ES-I3 (cell line): ENCODE measurements around the gene E4F1.
A peak's percentile ranks its signal among the peaks of the same experiment; 100 is the strongest.
"Not testable (repeated sequence)": the region's sequence is repeated elsewhere in the genome, so short reads cannot be mapped to it uniquely, and the experiment has no call there.

ENCODE experiments used
- H3K36me3 ChIP-seq: 2 replicates; pipeline ENCODE4 v1.6.1; 2013; ENCODE audit warnings: mild to moderate bottlenecking, low read length, control low read depth, moderate library complexity; ENCODE audit not compliant: insufficient read depth
- H3K4me1 ChIP-seq: 2 replicates; pipeline ENCODE4 v1.6.1; 2013; ENCODE audit warnings: mild to moderate bottlenecking, control low read depth, low read length; ENCODE audit not compliant: insufficient read depth
- H3K9ac ChIP-seq: 2 replicates; pipeline ENCODE4 v1.6.1; 2013; ENCODE audit warnings: low read depth, mild to moderate bottlenecking, low read length, moderate library complexity
- H3K9me3 ChIP-seq: 2 replicates; pipeline ENCODE4 v1.6.1; 2013; ENCODE audit warnings: mild to moderate bottlenecking, low read length, moderate library complexity; ENCODE audit not compliant: control insufficient read depth, insufficient read depth

E4F1 gene

DNA sequence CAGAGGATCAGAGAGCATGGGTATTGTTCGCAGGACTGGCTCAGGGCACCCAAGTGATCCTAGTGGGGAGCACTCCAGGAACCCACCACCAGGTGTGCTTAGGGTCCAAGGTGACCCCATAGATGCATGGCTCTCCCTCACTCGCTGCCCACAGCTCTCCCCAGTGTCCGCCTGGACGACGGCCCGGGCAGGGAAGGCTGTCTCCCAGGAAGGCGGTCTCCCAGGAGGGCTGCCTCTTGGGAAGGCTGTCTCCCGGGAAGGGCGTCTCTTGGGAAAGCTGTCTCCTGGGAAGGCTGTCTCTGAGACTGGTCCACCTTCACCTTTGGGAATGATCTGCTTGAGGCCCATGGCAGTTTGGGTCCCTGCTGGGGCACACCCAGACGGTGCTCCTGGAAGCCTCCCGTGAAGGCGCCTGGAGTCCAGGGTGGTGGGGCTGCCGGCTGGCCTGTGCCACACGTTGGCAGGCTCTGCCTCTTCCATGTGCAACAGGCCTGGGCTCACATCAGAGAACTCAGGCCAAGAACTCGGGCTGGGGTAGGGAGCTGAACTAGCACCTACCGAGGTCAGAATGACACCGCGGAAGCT is 23.0 kb downstream of the E4F1 start:
- Histone ChIP-seq H3K9ac (no peak overlapping the region), H3K9me3 (no peaks in the 10 kb centered on the region), H3K36me3 (peaks cover 15% of the 10 kb centered on the region; the same call in 1 of the 2 replicates), H3K4me1 (no peaks in the 10 kb centered on the region; the same call in 1 of the 2 replicates)

DNA sequence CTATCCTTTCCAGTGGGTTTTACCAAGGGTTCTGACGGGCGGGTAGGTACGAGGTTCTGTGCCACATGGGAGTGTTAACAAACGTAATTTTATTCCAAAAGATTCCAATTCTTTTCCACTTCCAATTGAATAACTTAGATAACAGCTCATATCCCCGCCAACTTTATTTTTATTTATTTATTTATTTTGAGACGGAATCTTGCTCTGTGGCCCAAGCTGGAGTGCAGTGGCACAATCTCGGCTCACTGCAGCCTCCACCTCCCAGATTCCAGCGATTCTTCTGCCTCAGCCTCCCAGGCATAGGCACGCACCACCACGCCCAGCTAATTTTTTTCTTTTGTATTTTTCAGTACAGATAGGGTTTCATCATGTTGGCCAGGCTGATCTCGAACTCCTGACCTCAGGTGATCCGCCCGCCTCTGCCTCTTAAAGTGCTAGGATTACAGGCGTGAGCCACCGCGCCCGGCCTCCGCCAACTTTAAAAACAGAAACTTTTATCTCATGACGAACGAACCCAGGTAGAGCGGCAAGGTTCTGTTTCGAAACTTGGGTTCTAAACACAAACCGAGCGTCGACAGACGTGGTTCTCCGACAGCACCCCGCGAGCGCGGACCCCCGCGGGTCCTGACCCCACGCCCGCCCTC is 27.4 kb downstream of the E4F1 start:
- Histone ChIP-seq H3K4me1 (peaks cover 3% of the 10 kb centered on the region; the same call in 1 of the 2 replicates), H3K9ac (peak overlapping the region; percentile 89), H3K36me3 (peaks cover 18% of the 10 kb centered on the region), H3K9me3 (no peaks in the 10 kb centered on the region)

DNA sequence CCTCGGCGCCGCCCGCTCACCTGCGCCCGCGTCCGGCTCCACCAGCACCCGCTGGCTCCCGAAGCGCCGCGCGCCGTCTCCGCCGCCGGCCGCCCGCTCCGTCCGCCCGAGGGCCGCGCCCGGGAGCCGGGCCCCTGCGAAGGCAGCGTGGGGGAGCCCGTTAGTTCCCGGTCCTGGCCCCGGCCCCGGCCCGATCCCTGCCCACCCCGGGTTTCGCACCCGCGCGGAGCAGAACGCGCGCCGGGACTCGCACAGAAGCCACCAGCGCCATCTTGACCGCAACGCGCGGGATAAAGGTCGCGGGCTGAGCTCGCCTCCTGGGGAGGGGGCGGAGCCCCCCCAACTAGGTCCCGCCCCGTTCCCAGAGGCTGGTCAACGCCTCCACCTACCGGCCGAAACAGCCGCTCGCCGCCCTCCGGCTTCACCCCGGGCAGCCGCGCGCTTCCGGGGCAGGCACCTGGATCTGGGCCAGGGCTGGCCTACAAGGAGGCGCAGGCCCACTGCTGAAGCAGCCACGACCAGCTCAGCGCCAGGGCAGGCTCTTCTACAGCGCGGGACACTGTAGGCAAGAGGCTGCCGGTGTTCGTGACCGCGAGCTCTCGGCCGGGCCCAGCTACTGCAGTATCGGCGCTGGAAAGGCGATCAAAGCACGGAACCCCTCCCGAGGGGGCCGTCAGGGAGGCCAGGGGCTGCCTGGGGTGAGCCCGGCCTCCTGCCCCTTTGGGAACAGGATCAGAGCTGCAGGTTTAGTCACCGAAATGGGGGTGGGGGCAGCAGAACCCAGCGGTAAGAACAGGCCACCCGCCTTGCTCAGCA is 28.1 kb downstream of the E4F1 start, which contains the start of gene ECI1:
ECI1 (minus strand) TSS at position 292 of the 816 bp plus-strand sequence; CDS start at position 271, 21 bp downstream.
- Histone ChIP-seq H3K4me1 (peaks cover 3% of the 10 kb centered on the region; the same call in 1 of the 2 replicates), H3K36me3 (peaks cover 18% of the 10 kb centered on the region), H3K9ac (peak within 1 kb of the TSS; percentile 89), H3K9me3 (no peaks in the 10 kb centered on the region)

DNA sequence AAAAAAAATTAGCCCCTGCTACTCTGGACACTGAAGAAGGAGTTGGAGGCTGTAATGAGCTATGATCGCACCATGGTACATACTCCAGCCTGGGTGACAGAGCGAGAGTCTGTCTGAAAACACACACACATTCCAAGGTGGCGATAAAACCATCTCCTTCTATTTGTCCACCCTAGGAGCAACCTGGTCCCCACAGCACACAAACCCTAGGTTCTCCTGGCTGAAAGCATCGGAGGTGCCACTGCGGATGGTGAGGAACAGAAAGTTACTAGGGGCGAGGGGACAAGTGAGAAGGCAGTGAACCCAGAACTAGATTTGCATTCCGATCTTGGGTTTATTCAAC is 29.4 kb downstream of the E4F1 start:
- H3K9ac ChIP-seq: no peak overlapping the region
- peaks cover 26% of the 10 kb centered on the region for H3K36me3 ChIP-seq
- H3K4me1 ChIP-seq: peaks cover 3% of the 10 kb centered on the region; the same call in 1 of the 2 replicates

DNA sequence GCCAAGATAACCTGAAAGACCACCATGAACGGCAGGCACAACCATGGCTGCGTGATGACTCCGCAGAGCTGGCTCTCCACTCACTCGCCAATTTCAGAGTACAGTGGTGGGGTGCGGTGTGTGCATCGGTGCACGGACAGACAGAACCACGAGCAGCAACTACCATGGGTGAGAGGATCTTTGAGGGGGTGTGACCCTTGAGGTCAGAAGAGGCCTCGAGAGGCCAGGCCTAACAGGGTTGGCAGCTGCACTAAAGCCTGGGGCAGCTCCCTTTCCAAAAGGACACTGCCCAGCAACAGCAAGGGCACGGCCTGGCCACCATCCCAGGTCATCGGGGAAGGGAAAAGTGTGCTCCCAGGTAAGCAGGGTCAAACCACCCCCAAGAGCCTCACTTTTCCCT is 29.9 kb downstream of the E4F1 start:
- peaks cover 29% of the 10 kb centered on the region for H3K36me3 ChIP-seq
- no peak overlapping the region for H3K9ac ChIP-seq
- no peaks in the 10 kb centered on the region for H3K9me3 ChIP-seq
- peaks cover 3% of the 10 kb centered on the region; the same call in 1 of the 2 replicates for H3K4me1 ChIP-seq

More for the DNA sequence above, 29.4 kb downstream of the E4F1 start:
- H3K9me3 ChIP-seq: no peaks in the 10 kb centered on the region

DNA sequence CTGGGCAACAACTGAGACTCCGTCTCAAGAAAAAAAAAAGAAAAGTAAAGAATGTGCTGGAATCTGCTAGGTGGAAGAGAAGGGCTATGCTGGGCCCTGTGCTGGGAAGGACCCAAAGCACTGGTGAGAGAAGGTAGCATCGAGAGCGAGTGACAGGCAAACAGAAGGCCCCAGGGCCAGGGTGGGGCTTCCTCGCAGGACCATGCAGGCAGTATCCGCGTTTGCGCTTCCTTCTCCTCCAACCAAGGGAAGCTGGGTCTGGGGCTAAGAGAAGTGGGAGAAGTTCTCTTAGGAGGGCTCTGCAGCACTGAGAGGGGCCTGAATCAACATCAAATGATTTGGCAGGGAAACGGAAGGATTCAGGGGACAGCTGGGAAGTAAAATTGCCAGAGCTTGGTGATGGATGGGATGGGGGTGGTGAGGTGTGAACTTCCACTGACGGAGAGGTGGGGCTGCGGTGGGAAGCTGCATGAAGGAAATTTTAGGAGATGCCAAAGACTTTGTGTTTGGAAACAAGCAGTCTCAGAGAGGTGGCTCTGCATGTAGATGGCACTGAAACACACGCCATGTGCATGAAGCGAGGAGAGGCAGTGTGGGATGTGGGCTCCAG is 33.2 kb downstream of the E4F1 start:
- Histone ChIP-seq H3K9me3 (no peaks in the 10 kb centered on the region), H3K9ac (no peak overlapping the region), H3K4me1 (peaks cover 3% of the 10 kb centered on the region; the same call in 1 of the 2 replicates), H3K36me3 (peaks cover 50% of the 10 kb centered on the region)

DNA sequence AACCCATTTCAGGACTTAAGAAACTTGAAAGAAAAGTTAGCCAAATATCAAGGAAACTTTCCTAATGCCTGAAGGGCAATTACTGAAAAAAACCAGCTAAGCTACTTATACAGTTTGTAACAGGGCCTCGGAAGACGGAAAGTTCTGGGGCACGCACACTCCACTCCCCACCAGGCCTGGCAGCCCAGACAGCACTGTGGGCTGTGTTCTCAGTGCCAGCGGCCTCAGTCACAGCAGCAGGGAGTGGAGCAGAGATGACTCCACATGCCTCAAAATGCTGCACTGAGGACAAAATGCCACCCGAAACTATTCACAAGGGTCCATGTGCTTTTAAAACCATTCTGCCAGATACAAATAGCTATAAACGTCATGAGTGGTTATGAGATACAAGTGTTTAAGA is 34.3 kb downstream of the E4F1 start:
- Histone ChIP-seq H3K36me3 (peaks cover 61% of the 10 kb centered on the region), H3K4me1 (no peaks in the 10 kb centered on the region), H3K9me3 (no peaks in the 10 kb centered on the region), H3K9ac (no peak overlapping the region)

DNA sequence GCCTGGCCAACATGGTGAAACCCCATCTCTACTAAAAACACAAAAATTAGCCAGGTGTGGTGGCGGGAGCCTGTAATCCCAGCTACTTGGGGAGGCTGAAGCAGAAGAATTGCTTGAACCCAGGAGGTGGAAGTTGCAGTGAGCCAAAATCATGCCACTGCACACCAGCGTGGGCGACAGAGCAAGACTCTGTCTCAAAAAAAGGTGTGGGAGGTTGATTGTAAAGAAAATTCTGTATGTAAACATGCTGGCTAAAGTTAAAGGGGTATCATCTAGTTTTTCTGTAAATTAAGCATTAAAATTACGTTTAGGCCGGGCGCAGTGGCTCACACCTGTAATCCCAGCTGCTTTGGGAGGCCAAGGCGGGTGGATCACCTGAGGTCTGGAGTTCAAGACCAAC is 35.1 kb downstream of the E4F1 start:
- not testable (repeated sequence) for H3K9me3 ChIP-seq, H3K4me1 ChIP-seq, H3K9ac ChIP-seq
- peaks cover 69% of the 10 kb centered on the region for H3K36me3 ChIP-seq

DNA sequence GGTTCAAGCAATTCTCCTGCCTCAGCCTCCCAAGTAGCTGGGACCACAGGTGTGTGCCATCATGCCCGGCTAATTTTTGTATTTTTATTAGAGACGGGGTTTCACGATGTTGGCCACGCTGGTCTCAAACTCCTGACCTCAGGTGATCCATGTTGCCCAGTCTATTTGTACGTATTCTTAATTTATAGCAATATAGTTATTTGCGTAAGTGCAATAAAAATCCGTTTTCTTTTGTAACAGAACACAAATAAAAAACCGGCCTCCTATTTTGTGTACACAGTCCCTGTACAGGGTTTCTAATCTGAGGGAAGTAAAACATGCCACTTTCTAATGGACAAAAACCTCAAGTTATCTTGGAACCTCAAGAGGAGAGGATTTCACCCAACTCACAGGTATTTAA is 36.9 kb downstream of the E4F1 start:
- no peaks in the 10 kb centered on the region for H3K9me3 ChIP-seq
- H3K4me1 ChIP-seq: no peaks in the 10 kb centered on the region
- H3K9ac ChIP-seq: no peak overlapping the region
- peaks cover 71% of the 10 kb centered on the region for H3K36me3 ChIP-seq

DNA sequence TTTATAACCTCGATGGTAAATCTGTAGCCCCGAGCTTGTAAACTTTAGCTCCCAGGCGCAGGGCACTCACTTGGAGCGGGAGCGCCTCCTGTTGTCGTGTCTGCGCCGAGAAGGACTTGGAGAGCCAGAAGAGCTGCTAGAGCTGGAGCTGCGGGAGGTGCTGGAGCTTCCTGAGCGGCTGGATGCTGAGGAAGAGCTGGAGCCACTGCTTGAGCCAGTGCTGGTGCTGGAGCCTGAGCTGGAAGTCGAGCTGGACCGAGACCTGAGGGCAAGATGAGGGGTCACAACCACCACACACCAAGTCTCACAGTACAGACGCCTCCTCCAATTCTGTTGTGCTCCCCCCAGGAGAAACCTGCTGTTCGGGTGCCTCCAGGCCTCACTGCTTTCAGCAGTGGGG is 39.6 kb downstream of the E4F1 start:
- H3K9ac ChIP-seq, H3K4me1 ChIP-seq, H3K9me3 ChIP-seq: not testable (repeated sequence)
- peaks cover 50% of the 10 kb centered on the region for H3K36me3 ChIP-seq

DNA sequence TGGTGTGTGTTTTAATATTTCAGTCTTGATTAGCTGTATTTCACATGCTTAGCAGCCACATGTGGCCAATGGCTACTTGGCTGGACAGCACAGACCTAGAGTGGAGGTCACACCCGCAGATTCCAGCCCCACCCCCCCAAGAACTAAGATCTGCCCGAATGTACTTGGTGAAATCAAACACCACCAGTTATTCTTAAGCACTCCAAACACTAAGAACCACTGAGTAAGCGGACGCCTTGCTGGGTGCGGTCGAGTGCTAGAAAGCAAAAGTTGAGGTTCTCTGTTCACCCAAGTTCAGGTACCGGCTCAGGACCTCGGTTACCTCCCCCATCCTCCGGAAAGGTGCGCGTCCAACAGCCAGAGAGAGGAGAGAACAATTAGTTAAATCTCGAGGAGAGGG is 43.5 kb downstream of the E4F1 start:
- Histone ChIP-seq H3K36me3 (peaks cover 24% of the 10 kb centered on the region), H3K9ac (peak overlapping the region; percentile 83)
- not testable (repeated sequence) for H3K4me1 ChIP-seq, H3K9me3 ChIP-seq

DNA sequence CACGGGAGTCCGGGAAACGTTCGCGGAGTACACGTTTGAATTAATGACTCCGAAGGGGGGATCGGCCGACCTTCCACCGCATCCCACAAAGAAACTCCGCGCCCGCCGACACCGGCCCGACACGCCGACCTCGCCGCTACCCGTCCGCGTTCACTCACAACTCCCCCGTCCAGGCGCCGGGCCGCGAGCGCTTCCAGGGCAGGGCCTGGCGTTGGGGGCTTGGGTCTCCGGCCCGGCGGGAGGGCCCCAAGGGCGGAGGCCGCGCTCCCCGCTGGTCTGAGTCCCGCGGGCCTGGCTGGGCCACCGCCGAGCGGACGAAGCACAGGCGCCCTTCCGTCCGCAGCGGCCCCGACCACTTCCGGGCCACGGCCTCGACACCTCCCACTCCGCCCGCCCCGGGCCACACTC is 44.1 kb downstream of the E4F1 start:
- not testable (repeated sequence) for H3K9me3 ChIP-seq, H3K4me1 ChIP-seq
- Histone ChIP-seq H3K36me3 (peaks cover 18% of the 10 kb centered on the region), H3K9ac (peak overlapping the region; percentile 83)

DNA sequence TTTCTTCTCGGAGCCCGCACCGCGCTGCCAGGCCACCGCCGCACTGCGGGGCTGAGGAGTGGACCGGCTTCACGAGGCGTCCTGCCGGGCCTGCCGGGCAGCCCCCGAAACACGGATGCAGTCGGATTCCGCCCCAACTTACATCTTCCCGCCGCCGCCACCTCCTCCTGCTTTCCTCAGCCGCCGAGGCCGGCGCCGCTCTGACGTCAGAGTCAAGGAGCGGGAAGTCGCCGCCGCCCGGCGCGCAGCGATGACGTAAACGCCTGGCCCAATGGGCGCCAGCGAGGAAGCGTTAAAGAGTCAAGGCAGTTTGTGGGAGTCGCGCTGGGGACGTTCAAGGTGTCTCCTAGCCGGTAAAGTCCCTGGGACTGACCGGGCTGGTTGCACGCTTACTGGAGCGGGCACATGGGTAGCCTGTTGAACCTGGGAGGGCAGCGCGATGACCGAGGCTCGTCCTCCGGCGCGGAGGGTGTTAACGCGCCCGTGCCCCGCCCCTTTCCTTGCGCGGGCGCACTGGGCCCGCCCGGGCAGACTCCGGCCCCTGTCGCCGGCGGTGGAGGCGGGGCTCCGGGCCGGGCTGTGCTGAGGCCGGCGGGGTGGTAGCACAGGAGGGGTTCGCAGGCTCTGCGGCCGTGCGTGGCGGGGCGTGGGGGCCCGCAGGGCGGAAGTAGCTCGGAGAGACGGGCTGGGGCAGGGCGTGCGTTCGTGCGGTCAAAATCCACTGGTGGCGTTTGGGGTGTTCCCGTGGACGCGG is 44.7 kb downstream of the E4F1 start, which contains the start of gene RNPS1:
RNPS1 (minus strand) TSS at position 214 of the 754 bp plus-strand sequence. CDS start 3,483 bp downstream, outside the sequence.
- peaks cover 3% of the 10 kb centered on the region; the same call in 1 of the 2 replicates for H3K4me1 ChIP-seq
- H3K9ac ChIP-seq: peak within 1 kb of the TSS; percentile 83

DNA sequence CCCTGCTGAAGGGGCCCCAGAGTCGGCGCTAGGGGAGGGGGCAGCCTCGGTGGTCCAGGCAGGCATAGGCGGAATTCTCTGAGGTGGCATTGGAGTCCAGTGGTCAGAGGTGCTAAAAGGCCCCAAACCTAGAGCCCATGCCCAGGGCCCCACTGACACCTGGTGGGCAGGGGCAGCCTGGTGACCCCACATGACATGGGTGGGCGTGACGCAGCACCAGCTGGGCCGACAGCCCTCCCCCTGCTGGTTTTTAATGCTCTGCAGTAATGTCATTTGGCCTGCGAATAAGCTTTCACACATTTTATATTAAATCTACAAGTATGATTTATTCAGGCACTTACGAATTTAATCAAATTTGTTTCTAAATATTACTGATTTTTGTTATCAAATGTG is 46.7 kb downstream of the E4F1 start:
- Histone ChIP-seq H3K4me1 (peaks cover 3% of the 10 kb centered on the region; the same call in 1 of the 2 replicates), H3K9me3 (no peaks in the 10 kb centered on the region), H3K36me3 (no peaks in the 10 kb centered on the region), H3K9ac (no peak overlapping the region)

More for the DNA sequence above, 44.7 kb downstream of the E4F1 start, which contains the start of gene RNPS1:
- no peaks in the 10 kb centered on the region for H3K9me3 ChIP-seq
- H3K36me3 ChIP-seq: peaks cover 12% of the 10 kb centered on the region; the same call in 1 of the 2 replicates
